SKM-1 treated with dmso at 0.1 percent for 144 hours (cell line): ENCODE data around the gene NPIPA7.
"Not testable (repeated sequence)": the region's sequence is repeated elsewhere in the genome, so short reads cannot be mapped to it uniquely, and the experiment has no call there.

Experiments used
- DNase-seq: peaks from one replicate; lab custom pipeline; 2025; ENCODE audit not compliant: unreplicated experiment; lab: John Stamatoyannopoulos, UW

Gene NPIPA7

DNA sequence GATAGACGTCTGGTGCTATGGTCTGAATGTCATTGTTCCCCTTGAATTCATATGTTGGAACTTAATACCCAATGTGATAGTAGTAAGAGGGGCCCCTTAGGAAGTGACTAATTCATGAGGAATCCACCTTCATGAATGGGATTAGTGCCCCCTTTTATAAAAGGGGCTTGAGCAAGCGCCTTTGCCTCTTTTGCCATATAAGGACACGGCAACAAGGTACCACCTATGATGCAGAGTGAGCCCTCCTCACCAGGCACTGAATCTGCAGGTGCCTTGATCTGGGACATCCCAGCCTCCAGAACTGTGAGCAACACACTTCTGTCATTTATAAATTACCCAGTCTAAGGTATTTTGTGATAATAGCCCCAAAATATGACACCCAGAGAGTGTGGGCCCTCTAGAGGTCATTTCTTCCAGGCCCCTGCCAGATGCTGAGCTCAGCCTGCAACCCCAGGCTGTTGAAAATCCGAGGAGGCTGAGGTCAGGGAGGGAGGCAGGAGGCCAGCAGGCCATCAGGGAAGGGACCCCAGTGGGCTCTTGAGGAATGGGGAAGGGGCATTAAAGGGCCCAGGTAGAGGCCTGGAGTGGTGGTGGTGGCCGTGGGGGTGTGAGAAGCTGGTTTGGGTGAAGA lies 39.1 kb downstream of the NPIPA7 start:
- DNase-seq, result not testable (repeated sequence)

- not testable (repeated sequence) for DNase-seq
Observed at GRCh38 chr16:16420515-16420914, 41.6 kb downstream of the NPIPA7 start.

- DNase-seq, result not testable (repeated sequence)
Observed at GRCh38 chr16:16425146-16425545, 46.2 kb downstream of the NPIPA7 start.

DNA sequence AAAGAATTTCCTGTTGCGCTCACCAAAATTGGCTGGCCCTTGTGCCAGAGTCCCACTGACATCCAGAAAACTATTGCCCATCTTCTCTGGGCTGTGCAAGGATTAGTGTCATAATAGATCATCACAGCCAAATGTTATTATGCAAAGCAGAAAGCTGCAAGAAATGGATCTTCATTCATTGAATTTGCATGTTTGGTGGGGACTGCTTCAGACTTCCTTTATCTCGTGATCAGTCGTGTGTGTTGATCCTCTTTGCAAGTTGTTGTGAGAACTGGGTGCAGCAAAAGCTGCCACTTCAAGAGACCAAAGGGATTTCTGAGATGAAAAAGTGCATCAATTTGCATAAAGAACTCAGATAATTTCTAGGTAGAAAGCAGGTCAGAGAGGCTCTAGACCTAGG lies 52.2 kb downstream of the NPIPA7 start:
- DNase-seq, result not testable (repeated sequence)

DNA sequence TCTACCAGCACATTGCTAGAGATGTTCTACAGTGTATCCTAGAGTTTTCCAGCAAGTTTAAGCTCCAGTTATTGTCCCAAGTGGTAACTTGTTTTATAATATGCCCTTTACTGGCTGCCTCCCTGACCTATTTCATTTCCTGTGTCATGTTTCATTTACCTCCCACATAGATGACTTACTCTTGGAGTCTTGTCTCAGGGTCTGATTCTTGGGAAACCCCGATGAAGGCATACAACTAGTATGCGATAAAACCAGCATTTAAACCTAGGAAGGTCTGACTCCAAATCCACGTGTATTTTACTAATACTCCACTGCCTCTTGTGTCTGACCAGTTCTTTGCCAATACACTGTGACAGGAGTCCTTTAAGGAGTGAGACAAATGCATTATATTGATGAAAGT lies 55.8 kb downstream of the NPIPA7 start:
- not testable (repeated sequence) for DNase-seq

GRCh38 chr16:16441401-16441800 lies 62.5 kb downstream of the NPIPA7 start:
- DNase-seq, result not testable (repeated sequence)
